Neural cell (in vitro differentiated cells): ENCODE data around the gene PDLIM1.

ENCODE experiments used
- CTCF ChIP-seq: fragments of 450-650 bp; IDR thresholded peaks from 2 replicates; pipeline ENCODE4 v1.5.1; 2014; ENCODE audit warnings: antibody characterized with exemption, mild to moderate bottlenecking, moderate library complexity; ENCODE audit not compliant: poor library complexity, severe bottlenecking
- EP300 ChIP-seq: fragments of 450-650 bp; conservative IDR thresholded peaks from 2 replicates; pipeline ENCODE4 v1.6.1; 2014; ENCODE audit warnings: antibody characterized with exemption, mild to moderate bottlenecking, moderate library complexity; ENCODE audit not compliant: poor library complexity, severe bottlenecking
- EZH2 ChIP-seq: fragments of 200-600, 300-800 bp; shearing (Covaris generic), sonication (generic); IDR thresholded peaks from 2 replicates; pipeline ENCODE4 v1.6.1; 2014; ENCODE audit warnings: antibody characterized with exemption, low read length, borderline replicate concordance, mild to moderate bottlenecking; ENCODE audit not compliant: insufficient read depth, poor library complexity, severe bottlenecking
- POLR2AphosphoS5 ChIP-seq: IDR thresholded peaks from 2 replicates; pipeline ENCODE4 v1.6.1; 2012
- REST ChIP-seq: IDR thresholded peaks from 2 replicates; pipeline ENCODE4 v1.6.1; 2012; ENCODE audit warnings: borderline replicate concordance
- SMC3 ChIP-seq: fragments of 450-650 bp; conservative IDR thresholded peaks from 2 replicates; pipeline ENCODE4 v1.6.1; 2014; ENCODE audit warnings: antibody characterized with exemption, mild to moderate bottlenecking, moderate library complexity; ENCODE audit not compliant: poor library complexity

- no peak for TF ChIP-seq CTCF
- TF ChIP-seq SMC3: no peak
- TF ChIP-seq POLR2AphosphoS5: no peak
- no peak for TF ChIP-seq REST
- no peak for TF ChIP-seq EP300
- no peak for TF ChIP-seq EZH2
Observed at GRCh38 chr10:95293631-95294030, 2.8 kb upstream of the PDLIM1 start.
